GM19463 (cell line): ENCODE results near the gene PCBD1.

ENCODE experiments used
- ATAC-seq: cut with Tn5 transposase; IDR thresholded peaks from one replicate; pipeline ENCODE4 v1.9.1; 2021; ENCODE audit warnings: mild to moderate bottlenecking, moderate library complexity; ENCODE audit not compliant: unreplicated experiment

Gene PCBD1

GRCh38 chr10:70838270-70838805, 50.0 kb downstream of the PCBD1 start:
- ATAC-seq = no peak

GRCh38 chr10:70837660-70838059, 50.7 kb downstream of the PCBD1 start:
- ATAC-seq = no peak

- no peak for ATAC-seq
Measured at GRCh38 chr10:70836319-70836718, 52.0 kb downstream of the PCBD1 start.

- no peak for ATAC-seq
Measured at GRCh38 chr10:70834441-70835151, 53.8 kb downstream of the PCBD1 start.

GRCh38 chr10:70834021-70834420, 54.3 kb downstream of the PCBD1 start:
- no peak for ATAC-seq

- ATAC-seq = no peak
Measured at GRCh38 chr10:70833601-70834000, 54.8 kb downstream of the PCBD1 start.
